ENCODE results near the gene COX18. TPM values are rescaled to one million over a fixed set of nuclear protein-coding genes. Genes with fewer than 3 reads are reported as not detected.

The COX18 gene
- total RNA-seq, 1 experiment from 2014 or later, result 18.2 TPM

DNA sequence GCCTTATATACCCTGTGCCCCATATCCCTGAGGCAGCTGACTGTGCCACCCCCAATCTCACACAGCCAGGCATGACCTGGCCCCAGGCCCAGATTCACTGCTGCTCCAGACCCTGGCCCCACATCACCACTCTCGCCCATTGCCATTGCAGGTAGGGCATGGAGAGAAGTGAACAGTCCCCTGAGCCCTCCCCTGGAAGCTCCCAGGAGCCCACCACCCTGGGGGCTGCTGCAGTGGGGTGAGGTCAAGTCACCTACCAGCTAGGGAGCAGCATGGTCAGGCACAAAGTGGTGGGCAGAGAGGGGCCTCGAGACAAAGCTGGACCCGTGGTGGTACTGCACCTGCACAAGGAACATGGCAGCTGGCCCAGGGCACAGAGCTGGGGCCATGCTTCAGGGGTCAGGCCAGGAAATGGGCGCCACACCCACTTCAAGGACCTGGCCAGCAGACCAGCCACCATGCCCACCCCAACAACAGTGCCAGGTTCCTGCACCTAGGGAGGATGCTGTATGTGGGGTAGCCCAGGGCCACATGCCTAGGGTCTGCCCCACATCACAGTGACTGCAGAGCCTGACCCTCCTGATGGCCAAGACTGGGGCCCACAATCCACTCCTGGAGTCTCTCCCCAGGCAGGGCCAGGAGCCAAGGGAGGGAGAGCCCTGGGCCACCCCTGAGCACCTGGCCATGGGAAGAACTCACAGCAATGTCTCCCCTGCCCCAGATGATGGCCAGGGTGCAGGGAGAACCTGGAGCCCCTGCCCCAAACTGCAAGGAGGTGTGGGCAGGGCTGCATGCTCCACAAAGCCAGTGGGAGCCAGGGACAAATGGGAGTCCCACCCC, 58.5 kb downstream of the COX18 start:
- Histone ChIP-seq H3K4me3 (no peak overlapping the region), H3K36me3 (no peaks in the 10 kb centered on the region), H3K9me3 (no peaks in the 10 kb centered on the region), H3K27me3 (no peaks in the 10 kb centered on the region)
- DNase-seq, result no peak

GRCh38 chr4:73007526-73008100, 61.9 kb downstream of the COX18 start:
- Histone ChIP-seq H3K36me3 (no peaks in the 10 kb centered on the region), H3K9me3 (no peaks in the 10 kb centered on the region), H3K4me3 (no peak overlapping the region), H3K27me3 (no peaks in the 10 kb centered on the region)
- no peak for DNase-seq

- Histone ChIP-seq H3K36me3 (no peaks in the 10 kb centered on the region), H3K4me3 (no peak overlapping the region), H3K9me3 (no peaks in the 10 kb centered on the region), H3K27me3 (no peaks in the 10 kb centered on the region)
- no peak for DNase-seq
Observed at GRCh38 chr4:73006286-73006990, 63.1 kb downstream of the COX18 start.

GRCh38 chr4:73005514-73005913, 64.0 kb downstream of the COX18 start:
- Histone ChIP-seq H3K9me3 (no peaks in the 10 kb centered on the region), H3K27me3 (no peaks in the 10 kb centered on the region), H3K4me3 (no peak overlapping the region), H3K36me3 (no peaks in the 10 kb centered on the region)
- DNase-seq, result no peak

Other genes starting within 250 kb of the COX18 start
- 18.8 and 21.2 TPM in 2 replicates for gene ANKRD17, start 189.1 kb upstream of the COX18 start, total RNA-seq (2014; rRNA removed; shearing (Covaris generic); ENCODE audit: low replicate concordance)